Tibial nerve (tissue), 4 donors: ENCODE measurements around the gene TMEM266.

Experiments used
- EP300 ChIP-seq, 2 donors: sonication (generic); formaldehyde crosslinking; IDR thresholded peaks; one replicate each; pipeline ENCODE4 v1.6.1; 2017; ENCODE audit warnings: antibody characterized with exemption in 2 of 2, mild to moderate bottlenecking in 1 of 2
- POLR2A ChIP-seq, 2 donors: fragments of 450-650 bp; IDR thresholded peaks; one replicate each; pipeline ENCODE4 v1.6.1; 2017; ENCODE audit warnings: antibody characterized with exemption in 2 of 2, mild to moderate bottlenecking in 2 of 2, moderate library complexity in 2 of 2
- TF ChIP-seq, protein P1 (sequence below), 5 experiments: fragments of 200-600 bp in 3 of 5; fragments of 450-650 bp in 2 of 5; sonication (generic) in 3 of 5; IDR thresholded peaks; one replicate each; pipeline ENCODE4 v1.5.1; 2016 to 2019; ENCODE audit warnings: antibody characterized with exemption in 5 of 5, mild to moderate bottlenecking in 3 of 5, moderate library complexity in 2 of 5

GRCh38 chr15:76239786-76240185, 180.0 kb downstream of the TMEM266 start:
- TF ChIP-seq, protein P1, sequence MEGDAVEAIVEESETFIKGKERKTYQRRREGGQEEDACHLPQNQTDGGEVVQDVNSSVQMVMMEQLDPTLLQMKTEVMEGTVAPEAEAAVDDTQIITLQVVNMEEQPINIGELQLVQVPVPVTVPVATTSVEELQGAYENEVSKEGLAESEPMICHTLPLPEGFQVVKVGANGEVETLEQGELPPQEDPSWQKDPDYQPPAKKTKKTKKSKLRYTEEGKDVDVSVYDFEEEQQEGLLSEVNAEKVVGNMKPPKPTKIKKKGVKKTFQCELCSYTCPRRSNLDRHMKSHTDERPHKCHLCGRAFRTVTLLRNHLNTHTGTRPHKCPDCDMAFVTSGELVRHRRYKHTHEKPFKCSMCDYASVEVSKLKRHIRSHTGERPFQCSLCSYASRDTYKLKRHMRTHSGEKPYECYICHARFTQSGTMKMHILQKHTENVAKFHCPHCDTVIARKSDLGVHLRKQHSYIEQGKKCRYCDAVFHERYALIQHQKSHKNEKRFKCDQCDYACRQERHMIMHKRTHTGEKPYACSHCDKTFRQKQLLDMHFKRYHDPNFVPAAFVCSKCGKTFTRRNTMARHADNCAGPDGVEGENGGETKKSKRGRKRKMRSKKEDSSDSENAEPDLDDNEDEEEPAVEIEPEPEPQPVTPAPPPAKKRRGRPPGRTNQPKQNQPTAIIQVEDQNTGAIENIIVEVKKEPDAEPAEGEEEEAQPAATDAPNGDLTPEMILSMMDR (IDR thresholded peaks at IDR 0.05), result no peak
- no peak for TF ChIP-seq POLR2A (IDR thresholded peaks at IDR 0.05)
- TF ChIP-seq EP300 (IDR thresholded peaks at IDR 0.05), result no peak
